ENCODE data around the gene ABHD18.
"Not testable (repeated sequence)": the region's sequence is repeated elsewhere in the genome, so short reads cannot be mapped to it uniquely, and the experiment has no call there.

The ABHD18 gene

DNA sequence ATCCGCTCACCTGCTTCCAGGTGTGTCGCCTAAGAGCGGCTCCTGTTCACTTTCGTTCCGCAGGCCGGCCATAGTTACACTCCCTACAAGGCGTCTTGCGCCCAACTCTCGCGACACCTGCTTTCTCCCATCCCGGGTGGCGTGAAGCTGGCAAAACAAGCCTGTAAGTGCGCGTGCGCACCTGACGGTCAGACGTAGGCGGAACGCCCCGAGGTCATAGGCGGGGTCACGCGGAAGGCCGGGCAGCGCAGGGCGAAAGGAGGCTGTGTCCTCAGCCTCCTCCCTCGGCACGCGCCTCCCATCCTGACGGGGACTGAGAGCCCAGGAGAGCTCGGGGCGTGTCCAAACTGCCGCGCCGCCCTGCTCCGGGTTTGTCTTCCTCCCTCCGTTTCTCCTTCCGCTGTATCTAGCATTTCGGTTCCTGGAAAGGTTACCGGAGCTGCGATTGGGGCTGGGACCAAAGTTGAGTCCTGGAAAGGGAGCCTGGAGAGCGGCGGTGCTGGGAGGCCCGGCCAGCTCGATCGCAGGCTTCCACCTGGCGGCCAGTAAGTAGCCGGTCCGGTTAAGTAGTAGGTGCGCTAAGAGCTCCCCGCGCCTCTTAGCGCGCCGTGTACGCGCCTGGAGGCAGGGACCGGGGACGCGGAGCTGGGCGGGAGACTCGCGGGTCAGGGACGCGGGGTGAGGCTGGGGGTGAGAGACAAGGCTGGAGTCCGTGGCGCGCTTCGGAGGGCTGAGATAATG, at the start of gene ABHD18, which contains the start of gene MFSD8:
Gene ABHD18, plus strand, starts transcription at position 345 of the 741 bp plus-strand sequence. CDS start 17,550 bp downstream, outside the sequence.
Gene MFSD8, minus strand, starts transcription at position 112 of the 741 bp plus-strand sequence. Its CDS starts 40 bp downstream, at position 72.
- DNase-seq, result peak; percentile 96

DNA sequence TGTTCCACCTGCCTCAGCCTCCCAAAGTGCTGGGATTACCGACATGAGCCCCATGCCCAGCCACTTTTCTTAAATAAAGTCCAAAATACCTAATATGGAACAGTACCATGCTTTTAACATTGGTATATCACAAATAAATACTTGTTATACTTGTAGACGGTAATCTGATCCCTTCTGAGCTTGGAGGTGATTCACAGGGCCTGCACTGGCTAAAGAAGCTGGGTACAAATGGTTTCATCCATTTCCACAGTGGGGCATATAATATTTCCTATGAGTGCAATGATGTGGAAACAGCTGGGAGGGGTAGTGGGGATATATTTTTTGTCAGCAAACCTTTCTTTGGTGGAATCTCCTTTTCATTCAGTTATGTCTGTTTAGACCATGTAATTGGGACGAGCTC, 48.7 kb upstream of the ABHD18 start:
- no peak for DNase-seq

DNA sequence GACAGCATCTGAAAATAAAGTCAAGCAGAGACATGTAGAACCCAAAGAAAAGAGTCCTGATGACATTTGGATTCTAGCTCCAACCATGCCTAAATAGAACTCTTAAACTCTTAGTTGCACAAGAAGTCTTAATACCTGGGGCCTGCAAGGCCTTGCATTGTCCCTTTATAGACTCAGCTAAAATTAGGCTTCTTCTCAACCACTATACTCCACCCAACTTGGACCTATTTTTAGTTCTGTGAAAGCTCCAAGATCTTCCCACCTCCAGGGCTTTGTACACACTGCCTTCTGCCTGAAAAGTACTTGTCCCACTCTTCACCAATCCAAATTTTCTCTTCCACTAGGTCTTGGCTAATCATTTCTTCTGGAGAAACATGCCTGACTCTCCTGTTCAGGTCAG, 48.1 kb upstream of the ABHD18 start:
- DNase-seq, result no peak

DNA sequence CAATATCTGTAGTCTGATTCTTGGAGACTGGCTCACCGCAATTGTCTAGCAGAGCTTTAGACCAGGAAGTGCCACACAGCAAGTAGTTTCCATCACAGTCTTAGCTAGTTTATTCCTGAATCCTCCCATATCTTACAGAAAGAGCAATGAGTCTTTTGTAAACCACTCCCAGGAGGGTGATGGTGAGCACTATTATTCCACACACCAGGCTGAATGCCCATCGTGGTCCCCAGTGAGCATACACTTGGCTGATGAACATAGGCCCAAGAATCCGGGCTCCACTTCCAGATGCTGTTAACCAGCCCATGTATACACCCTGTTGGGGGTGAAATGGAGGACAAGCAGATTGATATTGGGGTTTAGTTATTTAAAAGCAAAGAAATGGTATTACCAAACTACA, 44.7 kb upstream of the ABHD18 start:
- DNase-seq, result no peak

DNA sequence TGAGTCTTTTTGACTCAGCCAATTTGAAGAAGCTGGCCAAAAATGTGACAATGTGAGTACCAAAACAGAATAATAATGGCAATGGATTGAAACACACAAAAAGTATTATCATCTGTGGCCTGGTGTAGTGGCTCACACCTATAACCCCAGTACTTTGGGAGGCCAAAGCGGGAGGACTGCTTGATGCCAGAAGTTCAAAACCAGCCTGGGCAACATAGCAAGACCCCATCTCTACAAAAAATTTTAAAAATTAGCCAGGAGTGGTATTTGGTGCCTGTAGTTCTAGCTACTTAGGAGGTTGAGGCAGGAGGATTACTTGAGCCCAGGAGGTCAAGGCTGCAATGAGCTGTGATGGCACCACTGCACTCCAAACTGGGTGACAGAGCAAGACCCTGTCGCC, 43.0 kb upstream of the ABHD18 start:
- DNase-seq, result no peak

DNA sequence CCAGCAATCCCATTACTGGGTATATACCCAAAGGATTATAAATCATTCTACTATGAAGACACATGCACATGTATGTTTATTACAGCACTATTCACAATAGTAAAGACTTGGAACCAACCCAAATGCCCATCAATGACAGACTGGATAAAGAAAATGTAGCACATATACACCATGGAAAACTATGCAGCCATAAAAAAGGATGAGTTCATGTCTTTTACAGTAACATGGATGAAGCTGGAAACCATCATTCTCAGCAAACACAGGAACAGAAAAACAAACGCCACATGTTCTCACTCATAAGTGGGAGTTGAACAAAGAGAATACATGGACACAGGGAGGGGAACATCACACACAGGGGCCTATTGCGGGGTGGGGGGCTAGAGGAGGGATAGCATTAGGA, 39.5 kb upstream of the ABHD18 start:
- DNase-seq, result not testable (repeated sequence)

DNA sequence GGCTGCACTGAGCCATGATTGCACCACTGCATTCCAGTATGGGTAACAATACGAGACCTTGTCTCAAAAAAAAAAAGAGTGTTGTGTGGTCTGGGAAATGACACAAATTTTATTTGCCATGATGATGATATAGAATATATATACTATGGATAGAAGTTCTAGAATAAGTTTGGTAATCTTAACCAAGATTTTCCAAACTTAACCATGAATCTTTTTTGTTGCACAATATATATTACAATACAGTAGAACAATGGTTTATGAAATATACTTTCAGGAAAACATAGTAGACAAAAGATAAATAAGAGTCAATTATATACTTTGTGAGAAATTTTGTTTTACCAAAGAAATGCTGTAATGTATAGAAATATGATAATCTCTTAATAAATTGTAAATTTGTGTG, 35.0 kb upstream of the ABHD18 start:
- DNase-seq, result no peak

DNA sequence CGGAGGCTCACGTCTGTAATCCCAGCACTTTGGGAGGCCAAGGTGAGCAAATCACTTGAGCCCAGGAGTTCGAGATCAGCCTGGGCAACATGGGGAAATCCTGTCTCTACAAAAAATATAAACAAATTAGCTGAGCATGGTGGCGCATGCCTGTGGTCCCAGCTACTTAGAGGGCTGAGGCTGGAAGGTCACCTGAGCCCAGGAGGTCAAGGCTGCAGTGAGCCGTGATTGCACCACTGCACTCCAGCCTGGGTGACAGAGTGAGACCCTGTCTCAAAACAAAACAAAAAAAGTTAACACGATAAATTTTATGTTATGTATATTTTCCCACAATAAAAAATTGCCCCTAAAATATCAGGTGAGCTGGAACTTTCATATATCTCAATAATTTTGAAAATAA, 33.4 kb upstream of the ABHD18 start:
- not testable (repeated sequence) for DNase-seq

DNA sequence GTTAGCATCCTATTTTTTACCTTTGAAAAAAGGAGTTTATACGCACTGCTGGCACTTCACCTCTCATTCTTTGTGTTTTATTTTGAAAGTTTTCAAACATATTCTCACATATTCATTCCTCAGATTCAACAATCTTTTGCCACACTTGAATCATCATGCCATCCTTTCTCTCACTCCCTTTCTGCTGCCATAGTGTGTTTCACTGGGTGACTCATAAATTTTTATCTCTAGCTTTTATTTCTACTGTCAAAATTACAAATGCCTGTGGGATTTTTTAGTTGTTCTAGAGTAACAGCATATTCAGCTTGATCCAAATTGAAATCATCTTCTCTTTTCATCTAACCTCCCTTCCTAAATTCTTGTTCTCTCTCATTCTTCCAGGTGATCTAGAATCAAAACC, 28.2 kb upstream of the ABHD18 start:
- no peak for DNase-seq

DNA sequence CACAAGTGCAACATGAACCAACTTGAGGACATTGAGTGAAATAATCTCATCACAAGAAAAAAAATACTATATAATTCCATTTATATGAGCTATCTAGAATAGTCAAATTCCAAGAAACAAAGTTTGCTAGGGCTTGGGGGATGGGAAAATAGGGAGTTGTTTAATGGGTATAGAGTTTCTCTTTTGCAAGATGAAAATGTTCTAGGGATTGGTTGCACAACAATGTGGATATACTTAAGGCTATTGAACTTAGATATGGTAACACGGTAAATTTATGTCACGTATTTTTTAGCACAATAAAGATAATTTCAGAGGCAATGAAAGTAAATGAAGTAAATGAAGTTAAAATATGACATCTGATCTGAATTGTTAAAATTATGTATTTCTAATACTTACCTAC, 8.1 kb upstream of the ABHD18 start:
- DNase-seq, result no peak

DNA sequence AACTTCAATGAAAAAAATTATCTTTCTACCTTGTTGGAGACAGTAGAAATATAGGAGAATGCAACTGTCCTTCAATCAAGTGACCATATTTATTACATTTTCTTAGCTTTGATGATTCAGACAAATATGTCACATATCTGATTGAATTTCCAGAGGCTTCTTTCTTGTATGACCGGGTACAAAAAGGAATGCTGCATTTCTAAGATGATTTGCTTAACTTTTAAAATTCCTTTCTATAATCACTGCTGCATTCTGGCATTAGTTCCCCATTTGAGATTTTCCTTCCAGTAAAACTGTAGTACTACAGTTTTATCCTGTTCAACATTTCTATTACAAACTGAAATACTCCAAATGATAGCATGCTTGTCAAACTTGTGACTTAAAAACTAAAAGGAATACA, 5.4 kb upstream of the ABHD18 start:
- DNase-seq, result no peak

DNA sequence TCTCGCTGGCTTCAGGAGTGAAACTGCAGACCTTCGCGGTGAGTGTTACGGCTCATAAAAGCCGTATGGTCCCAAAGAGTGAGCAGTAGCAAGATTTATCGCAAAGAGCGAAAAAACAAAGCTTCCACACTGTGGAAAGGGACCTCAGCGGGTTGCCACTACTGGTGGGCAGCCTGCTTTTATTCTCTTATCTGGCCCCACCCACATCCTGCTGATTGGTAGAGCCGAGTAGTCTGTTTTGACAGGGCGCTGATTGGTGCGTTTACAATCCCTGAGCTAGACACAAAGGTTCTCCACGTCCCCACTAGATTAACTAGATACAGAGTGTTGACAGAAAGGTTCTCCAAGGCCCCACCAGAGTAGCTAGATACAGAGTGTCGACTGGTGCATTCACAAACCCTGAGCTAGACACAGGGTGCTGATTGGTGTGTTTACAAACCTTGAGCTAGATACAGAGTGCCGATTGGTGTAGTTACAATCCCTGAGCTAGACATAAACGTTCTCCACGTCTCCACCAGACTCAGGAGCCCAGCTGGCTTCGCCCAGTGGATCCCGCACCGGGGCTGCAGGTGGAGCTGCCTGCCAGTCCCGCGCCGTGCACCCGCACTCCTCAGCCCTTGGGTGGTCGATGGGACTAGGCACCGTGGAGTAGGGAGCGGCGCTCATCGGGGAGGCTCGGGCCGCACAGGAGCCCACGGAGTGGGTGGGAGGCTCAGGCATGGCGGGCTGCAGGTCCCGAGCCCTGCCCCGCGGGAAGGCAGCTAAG, 1.4 kb upstream of the ABHD18 start:
- DNase-seq, result not testable (repeated sequence)

DNA sequence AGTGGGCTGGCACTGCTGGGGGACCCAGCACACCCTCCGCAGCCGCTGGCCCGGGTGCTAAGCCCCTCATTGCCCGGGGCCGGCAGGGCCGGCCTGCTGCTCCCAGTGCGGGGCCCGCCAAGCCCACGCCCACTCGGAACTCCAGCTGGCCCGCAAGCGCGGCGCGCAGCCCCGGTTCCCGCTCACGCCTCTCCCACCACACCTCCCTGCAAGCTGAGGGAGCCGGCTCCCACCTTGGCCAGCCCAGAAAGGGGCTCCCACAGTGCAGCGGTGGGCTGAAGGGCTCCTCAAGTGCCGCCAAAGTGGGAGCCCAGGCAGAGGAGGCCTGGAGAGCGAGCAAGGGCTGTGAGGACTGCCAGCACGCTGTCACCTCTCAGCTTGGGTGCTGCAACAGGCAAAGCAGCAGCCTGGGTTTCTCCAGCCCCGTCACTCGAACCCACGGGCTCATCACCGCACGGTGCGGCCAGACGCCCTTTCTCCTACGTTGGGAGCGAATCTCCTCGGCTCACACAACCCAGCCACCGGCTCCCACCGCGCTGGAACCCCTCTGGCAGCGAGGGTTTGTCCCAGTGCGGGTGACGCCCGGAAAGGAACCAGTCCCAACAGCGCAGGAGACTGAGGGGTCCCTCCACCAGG, 662 bp upstream of the ABHD18 start:
- peak in 1 of 2 experiments; percentile 13 for DNase-seq

DNA sequence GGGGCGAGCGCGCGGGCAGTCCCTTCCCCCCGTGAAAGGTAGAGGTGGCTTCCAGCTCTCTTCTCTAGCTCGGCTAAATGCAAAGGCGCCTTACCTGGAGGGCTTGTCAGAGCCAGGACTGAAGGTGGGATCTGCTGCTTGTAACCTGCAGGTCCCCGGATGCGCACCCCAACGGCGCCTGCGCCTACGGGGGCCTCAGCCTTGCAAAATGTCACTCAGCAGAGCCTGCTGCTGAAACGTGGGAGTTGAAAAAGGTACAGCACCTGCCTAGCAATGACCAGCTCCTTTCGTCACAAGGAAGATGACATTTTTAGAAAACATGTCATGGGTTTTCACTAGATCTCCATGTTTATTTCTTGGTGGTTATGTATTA, 583 bp downstream of the ABHD18 start:
- DNase-seq, result peak; percentile 63 to 82

DNA sequence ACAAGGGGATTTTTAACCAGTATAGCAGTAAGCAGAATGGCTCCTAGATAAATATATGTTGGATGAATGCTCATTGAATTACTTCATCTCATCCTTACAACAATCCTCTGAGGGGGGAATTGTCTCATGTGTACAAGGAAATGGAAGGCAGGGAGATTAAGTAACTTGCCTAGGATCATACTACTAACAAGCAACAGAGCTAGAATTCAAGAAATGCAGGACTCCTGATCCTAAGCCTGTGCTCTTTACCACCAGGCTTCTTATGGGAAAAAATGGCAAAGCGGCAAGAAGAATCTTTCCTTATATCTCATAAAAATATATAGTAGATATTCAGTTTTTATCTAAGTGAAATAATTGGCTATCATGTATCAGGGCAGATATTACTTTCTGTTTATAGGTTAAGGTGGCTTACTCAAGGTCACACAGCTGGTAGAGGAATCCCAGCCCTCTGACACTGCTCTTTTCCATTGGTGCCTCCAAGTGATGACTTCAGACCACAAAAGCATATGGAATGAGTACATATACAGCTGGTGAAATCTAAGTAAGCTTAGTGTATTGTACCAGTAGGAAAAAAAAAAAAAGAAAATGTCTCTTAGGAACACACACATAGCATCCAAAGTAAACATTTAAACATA, 2.1 kb downstream of the ABHD18 start:
- DNase-seq, result no peak

DNA sequence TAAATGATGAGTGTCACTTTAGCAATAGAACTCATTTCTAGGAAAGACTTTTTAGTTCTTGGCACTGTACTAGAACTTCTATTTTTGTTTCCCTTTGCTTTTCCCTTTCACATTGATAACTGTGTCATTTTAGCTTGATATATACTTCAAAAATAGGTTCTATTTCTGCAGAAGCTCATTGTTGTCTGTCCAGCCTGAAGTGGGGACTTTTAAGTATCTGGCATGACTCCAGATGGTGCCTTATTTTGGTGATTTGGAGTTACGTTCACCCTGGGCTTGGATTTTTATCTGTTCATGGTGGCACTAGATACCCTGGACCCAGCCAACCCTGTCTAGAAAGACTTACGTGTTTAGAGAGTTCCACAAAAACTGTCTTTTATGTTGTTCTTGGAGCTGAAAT, 3.4 kb downstream of the ABHD18 start:
- no peak for DNase-seq

DNA sequence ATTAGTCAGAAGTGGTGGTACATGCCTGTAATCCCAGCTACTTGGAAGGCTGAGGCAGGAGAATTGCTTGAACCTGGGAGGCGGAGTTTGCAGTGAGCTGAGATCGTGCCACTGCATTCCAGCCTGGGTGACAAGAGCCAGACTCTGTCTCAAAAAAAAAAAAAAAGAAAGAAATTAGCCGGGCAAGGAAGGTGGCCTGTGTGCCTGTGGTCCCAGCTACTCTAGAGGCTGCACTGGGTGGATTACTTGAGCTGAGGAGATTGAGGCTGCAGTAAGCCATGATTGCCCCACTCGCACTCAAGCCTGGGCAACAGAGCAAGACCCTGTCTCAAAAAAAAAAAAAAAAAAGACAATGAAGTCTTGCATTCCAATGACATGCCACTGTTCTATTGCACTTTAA, 5.7 kb downstream of the ABHD18 start:
- not testable (repeated sequence) for DNase-seq

DNA sequence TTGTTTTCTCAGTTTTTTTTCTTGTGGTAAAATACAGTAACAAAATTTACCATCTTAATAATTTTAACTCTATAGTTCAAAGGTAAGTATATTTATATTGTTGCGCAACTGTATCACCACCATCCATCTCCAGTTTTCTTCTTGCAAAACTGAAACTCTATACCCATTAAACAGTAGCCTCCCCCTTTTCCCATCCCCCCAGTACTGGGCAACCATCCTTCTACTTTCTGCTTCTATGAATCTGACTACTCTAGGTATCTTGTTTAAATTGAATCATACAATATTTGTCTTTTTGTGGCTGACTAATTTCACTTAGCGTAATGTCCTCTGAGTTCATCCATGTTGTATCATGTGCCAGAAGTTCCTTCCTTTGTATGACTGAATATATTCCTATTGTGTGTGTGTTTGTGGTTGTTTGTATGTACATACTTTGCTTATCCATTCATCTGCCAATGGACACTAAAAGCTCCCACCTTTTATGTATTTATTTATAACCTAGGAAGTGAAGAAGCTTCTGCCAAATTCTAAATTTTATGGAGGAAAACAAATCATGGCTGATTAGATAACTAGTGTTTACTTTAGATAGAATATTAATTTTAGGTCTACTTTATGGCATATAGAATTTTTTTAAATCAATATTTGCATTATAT, 10.0 kb downstream of the ABHD18 start:
- DNase-seq, result no peak

DNA sequence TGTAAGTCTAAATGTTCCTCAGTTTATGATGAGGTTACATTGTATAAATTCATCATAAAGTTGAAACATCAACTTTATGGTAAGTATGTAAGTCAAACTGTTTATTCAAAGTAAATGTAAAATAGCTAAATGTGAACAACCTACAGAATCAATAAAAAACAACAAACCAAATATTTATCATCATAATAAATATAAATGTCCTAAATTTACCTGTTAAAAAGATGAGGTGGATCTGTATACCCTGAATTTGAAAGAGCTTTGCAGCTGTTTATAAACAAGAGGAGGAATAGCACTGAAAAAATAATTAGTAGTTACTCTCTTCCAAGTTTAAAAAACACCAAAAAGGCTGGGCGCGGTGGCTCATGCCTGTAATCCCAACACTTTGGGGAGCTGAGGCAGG, 13.7 kb downstream of the ABHD18 start:
- no peak for DNase-seq

DNA sequence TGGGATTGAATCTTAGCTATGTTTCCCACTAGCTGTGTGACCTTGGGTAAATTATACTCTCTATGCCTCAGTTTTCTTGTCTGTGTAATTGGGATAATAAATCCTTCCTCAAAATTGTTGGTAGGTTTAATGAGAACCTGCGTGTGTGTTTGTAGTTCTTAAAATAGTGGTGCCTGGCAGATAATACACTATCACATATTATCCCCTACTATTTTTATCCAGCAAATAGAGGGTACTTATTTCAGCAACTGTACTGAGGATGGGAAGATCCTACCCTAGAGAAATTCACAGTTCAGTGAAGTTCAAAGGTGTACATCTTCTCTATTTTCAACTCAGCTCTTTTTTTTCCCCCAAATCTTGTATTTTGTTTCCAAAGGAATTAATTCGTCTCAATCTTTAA, 17.2 kb downstream of the ABHD18 start:
- DNase-seq, result no peak

DNA sequence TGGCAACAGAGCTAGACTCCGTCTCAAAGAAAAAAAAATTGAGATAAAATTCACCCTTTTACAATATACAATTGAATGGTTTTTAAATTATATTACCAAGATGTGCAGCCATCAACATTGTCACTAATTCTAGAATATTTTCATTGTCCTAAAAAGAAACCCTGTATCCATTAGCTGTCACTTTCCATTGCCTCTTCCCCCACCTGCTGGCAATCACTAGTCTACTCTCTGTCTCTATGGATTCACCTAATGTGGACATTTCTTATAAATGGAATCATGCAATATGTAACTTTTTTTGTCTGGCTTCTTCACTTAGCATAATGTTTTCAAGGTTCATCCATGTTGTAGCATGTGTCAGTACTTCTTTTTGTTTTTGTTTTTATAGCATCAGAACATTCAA, 20.8 kb downstream of the ABHD18 start:
- no peak for DNase-seq

DNA sequence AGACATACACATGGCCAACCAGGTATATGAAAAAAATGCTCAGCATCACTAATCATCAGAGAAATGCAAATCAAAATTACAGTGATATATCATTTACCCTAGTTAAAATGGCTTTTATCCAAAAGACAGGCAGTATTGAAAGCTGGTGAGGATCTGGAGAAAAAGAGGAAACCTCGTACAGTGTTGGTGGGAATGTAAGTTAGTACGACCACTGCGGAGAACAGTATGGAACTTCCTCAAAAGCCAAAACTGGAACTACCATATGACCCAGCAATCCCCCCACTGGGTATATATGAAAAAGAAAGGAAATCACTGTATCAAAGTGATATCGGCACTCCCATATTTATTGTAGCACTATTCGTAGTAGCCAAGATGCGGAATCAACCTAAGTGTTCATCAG, 23.4 kb downstream of the ABHD18 start:
- DNase-seq, result no peak

DNA sequence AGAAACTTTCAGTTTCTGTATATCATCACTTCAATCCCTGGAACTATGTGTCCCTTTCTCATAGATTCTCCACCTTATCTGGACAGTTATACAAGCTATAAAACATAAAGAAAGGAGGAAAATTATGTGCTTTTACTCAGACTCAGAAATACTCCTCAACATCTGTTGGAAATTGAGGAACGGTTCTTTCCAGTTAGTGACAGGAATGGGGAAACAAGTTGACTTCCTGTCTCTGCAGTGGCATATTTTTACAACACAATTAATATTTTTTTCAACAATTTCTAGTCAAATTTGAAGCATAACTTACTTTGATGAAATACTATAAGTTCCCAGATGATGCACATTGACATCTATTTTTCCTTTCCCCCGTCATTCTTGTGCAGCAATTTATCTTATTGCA, 27.9 kb downstream of the ABHD18 start:
- DNase-seq, result no peak

Data from NCI-H2081 (cell line).